ENCODE results near the gene DTNB.
A peak's percentile ranks its signal among the peaks of the same experiment; 100 is the strongest.
"Not testable (repeated sequence)": the region's sequence is repeated elsewhere in the genome, so short reads cannot be mapped to it uniquely, and the experiment has no call there.

Gene DTNB

GRCh38 chr2:25410370-25410769 lies 263.0 kb downstream of the DTNB start:
- no peak for TF ChIP-seq CTCF (IDR thresholded peaks at IDR 0.05; ENCODE audit: borderline replicate concordance, insufficient read depth, low read depth, low read length)
- H3K4me3 ChIP-seq (ENCODE audit: low read depth, low read length), result no peak overlapping the region

- TF ChIP-seq CTCF (IDR thresholded peaks at IDR 0.05; ENCODE audit: borderline replicate concordance, insufficient read depth, low read depth, low read length), result no peak
- no peak overlapping the region for H3K4me3 ChIP-seq (ENCODE audit: low read depth, low read length)
These were observed 263.9 kb downstream of the DTNB start for GRCh38 chr2:25409468-25409867.

GRCh38 chr2:25409044-25409443 lies 264.3 kb downstream of the DTNB start:
- no peak for TF ChIP-seq CTCF (IDR thresholded peaks at IDR 0.05; ENCODE audit: borderline replicate concordance, insufficient read depth, low read depth, low read length)
- H3K4me3 ChIP-seq (ENCODE audit: low read depth, low read length), result no peak overlapping the region

- no peak for TF ChIP-seq CTCF (IDR thresholded peaks at IDR 0.05; ENCODE audit: borderline replicate concordance, insufficient read depth, low read depth, low read length)
- H3K4me3 ChIP-seq (ENCODE audit: low read depth, low read length), result no peak overlapping the region
These were observed 267.6 kb downstream of the DTNB start for GRCh38 chr2:25405611-25406295.

GRCh38 chr2:25403120-25403760 lies 270.1 kb downstream of the DTNB start:
- H3K4me3 ChIP-seq (ENCODE audit: low read depth, low read length), result not testable (repeated sequence)

GRCh38 chr2:25402477-25402876 lies 270.9 kb downstream of the DTNB start:
- no peak for TF ChIP-seq CTCF (IDR thresholded peaks at IDR 0.05; ENCODE audit: borderline replicate concordance, insufficient read depth, low read depth, low read length)
- H3K4me3 ChIP-seq (ENCODE audit: low read depth, low read length), result peak overlapping the region; percentile 2

- H3K4me3 ChIP-seq (ENCODE audit: low read depth, low read length), result no peak overlapping the region
- TF ChIP-seq CTCF (IDR thresholded peaks at IDR 0.05; ENCODE audit: borderline replicate concordance, insufficient read depth, low read depth, low read length), result no peak
These were observed 271.9 kb downstream of the DTNB start for GRCh38 chr2:25401307-25402026.

Measured in GM12875 (cell line).